ENCODE measurements around the gene TLR1.

GRCh38 chr4:38794051-38794450, 10.5 kb downstream of the TLR1 start:
- TF ChIP-seq CTCF (IDR thresholded peaks at IDR 0.05; ENCODE audit: borderline replicate concordance, extremely low read depth, low read length, poor library complexity, severe bottlenecking): no peak
- no peak for TF ChIP-seq EZH2 (IDR thresholded peaks at IDR 0.05; ENCODE audit: borderline replicate concordance, low read depth, low read length, severe bottlenecking)

All from DND-41 (cell line).